ENCODE measurements around the gene GTF3C5. TPM values are rescaled to one million over a fixed set of nuclear protein-coding genes. Genes with fewer than 3 reads are reported as not detected.

GTF3C5 gene
- total and polyA plus RNA-seq, 9 of the 15 experiments (the other 6 are each of a cell fraction or from before 2014, with no cell fraction given), result 3.8 to 118 (median 83.7) TPM

DNA sequence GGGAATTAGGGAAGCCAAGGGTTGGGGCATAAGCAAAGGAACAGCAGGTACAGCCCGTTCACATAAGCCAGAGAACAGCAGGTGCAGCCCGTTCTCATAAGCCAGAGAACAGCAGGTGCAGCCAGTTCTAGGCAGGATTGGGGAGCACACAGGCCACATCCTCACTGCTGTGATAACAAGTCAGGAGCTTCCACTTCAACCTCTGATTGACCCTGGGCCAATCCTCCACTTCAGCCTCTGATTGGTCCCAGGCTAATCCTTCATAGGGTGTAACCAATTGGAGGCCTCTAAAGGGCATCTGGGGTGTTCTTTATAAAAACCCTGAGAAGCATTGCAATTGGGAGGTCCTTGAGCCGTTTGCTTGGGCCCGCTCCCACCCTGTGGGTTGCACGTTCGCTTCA is 58.5 kb downstream of the GTF3C5 start (continued):
- TF ChIP-seq, protein P1, sequence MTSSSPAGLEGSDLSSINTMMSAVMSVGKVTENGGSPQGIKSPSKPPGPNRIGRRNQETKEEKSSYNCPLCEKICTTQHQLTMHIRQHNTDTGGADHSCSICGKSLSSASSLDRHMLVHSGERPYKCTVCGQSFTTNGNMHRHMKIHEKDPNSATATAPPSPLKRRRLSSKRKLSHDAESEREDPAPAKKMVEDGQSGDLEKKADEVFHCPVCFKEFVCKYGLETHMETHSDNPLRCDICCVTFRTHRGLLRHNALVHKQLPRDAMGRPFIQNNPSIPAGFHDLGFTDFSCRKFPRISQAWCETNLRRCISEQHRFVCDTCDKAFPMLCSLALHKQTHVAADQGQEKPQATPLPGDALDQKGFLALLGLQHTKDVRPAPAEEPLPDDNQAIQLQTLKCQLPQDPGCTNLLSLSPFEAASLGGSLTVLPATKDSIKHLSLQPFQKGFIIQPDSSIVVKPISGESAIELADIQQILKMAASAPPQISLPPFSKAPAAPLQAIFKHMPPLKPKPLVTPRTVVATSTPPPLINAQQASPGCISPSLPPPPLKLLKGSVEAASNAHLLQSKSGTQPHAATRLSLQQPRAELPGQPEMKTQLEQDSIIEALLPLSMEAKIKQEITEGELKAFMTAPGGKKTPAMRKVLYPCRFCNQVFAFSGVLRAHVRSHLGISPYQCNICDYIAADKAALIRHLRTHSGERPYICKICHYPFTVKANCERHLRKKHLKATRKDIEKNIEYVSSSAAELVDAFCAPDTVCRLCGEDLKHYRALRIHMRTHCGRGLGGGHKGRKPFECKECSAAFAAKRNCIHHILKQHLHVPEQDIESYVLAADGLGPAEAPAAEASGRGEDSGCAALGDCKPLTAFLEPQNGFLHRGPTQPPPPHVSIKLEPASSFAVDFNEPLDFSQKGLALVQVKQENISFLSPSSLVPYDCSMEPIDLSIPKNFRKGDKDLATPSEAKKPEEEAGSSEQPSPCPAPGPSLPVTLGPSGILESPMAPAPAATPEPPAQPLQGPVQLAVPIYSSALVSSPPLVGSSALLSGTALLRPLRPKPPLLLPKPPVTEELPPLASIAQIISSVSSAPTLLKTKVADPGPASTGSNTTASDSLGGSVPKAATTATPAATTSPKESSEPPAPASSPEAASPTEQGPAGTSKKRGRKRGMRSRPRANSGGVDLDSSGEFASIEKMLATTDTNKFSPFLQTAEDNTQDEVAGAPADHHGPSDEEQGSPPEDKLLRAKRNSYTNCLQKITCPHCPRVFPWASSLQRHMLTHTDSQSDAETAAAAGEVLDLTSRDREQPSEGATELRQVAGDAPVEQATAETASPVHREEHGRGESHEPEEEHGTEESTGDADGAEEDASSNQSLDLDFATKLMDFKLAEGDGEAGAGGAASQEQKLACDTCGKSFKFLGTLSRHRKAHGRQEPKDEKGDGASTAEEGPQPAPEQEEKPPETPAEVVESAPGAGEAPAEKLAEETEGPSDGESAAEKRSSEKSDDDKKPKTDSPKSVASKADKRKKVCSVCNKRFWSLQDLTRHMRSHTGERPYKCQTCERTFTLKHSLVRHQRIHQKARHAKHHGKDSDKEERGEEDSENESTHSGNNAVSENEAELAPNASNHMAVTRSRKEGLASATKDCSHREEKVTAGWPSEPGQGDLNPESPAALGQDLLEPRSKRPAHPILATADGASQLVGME (CRISPR knock-in tag; IDR thresholded peaks at IDR 0.05), result no peak
- TF ChIP-seq CBFA2T3 (IDR thresholded peaks at IDR 0.05) (peak; percentile 16; the same call in 1 of the 2 replicates), RCOR1 (IDR thresholded peaks at IDR 0.05; ENCODE audit: borderline replicate concordance in 1 of 2, low read depth in 2 of 2, low read length in 2 of 2) (peak in 1 of 2 experiments; percentile 13; a peak in 1 of 4 replicates), FOS (IDR thresholded peaks at IDR 0.05; ENCODE audit: extremely low read depth, insufficient read length) (peak; percentile 50), CHCHD3 (CRISPR knock-in tag; IDR thresholded peaks at IDR 0.05) (no peak), ZNF121 (CRISPR knock-in tag; conservative IDR thresholded peaks at IDR 0.05) (no peak), MYNN (IDR thresholded peaks at IDR 0.05) (no peak), MYNN (CRISPR knock-in tag; IDR thresholded peaks at IDR 0.05) (no peak), NR2C2 (CRISPR knock-in tag; IDR thresholded peaks at IDR 0.05) (no peak), NR2C2 (tag; IDR thresholded peaks at IDR 0.05) (0 out of 2 replicates have a peak, but pooled peaks have one; percentile 24)
- TF ChIP-seq, protein P2, sequence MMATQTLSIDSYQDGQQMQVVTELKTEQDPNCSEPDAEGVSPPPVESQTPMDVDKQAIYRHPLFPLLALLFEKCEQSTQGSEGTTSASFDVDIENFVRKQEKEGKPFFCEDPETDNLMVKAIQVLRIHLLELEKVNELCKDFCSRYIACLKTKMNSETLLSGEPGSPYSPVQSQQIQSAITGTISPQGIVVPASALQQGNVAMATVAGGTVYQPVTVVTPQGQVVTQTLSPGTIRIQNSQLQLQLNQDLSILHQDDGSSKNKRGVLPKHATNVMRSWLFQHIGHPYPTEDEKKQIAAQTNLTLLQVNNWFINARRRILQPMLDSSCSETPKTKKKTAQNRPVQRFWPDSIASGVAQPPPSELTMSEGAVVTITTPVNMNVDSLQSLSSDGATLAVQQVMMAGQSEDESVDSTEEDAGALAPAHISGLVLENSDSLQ (IDR thresholded peaks at IDR 0.05), result peak; percentile 91
